ENCODE data around the gene POLD1. TPM values are rescaled to one million over a fixed set of nuclear protein-coding genes. Genes with fewer than 3 reads are reported as not detected.

Gene POLD1
- total and polyA plus RNA-seq, 2 donors (not counting 3 experiments of a cell fraction or from before 2014, with no cell fraction given), result 40.9 to 63.9 TPM

DNA sequence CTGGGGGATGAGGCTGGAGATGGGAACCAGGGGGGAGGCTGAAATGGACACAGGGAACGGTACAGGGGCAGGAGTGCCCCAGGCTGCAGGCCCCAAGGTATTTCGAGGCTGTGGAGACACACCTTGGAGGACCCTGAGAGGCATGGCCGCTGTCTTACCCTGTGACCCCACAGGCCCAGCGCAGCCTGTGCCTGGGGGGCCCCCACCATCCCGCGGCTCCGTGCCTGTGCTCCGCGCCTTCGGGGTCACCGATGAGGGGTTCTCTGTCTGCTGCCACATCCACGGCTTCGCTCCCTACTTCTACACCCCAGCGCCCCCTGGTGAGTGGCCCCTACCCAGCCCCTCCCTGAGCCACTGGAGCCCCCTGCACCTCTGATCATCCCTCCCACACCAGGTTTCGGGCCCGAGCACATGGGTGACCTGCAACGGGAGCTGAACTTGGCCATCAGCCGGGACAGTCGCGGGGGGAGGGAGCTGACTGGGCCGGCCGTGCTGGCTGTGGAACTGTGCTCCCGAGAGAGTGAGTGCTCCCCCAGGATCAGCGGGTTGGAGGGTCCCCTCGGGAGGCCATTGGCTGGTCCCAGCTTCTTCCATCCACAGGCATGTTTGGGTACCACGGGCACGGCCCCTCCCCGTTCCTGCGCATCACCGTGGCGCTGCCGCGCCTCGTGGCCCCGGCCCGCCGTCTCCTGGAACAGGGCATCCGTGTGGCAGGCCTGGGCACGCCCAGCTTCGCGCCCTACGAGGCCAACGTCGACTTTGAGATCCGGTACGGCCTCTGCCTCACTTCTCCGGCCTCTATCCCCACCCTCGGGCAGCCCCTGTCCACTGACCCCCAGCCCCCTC is 17.7 kb downstream of the POLD1 start:
- H3K36me3 ChIP-seq (ENCODE audit: control insufficient read depth in 2 of 2, extremely low read depth in 1 of 2, insufficient read depth in 2 of 2, low read length in 2 of 2), result peaks cover 0 to 2% of the 10 kb centered on the region in 2 experiments
- POLR2A ChIA-PET, result no interaction called here
- no peaks in the 10 kb centered on the region for H3K27me3 ChIP-seq (ENCODE audit: control insufficient read depth in 2 of 2, insufficient read depth in 2 of 2, low read length in 2 of 2)
- dilution Hi-C loops (cut with MboI; ENCODE audit: extremely low pct_ligation_motif_present, low sequenced_read_pairs), result no loop called here
- no peak overlapping the region for H3K4me3 ChIP-seq (replicated peaks in 1 of 3; ENCODE audit: insufficient read depth in 1 of 3, low read depth in 1 of 3, low read length in 3 of 3)
- no peak overlapping the region for H3K27ac ChIP-seq (ENCODE audit: insufficient read depth, low read depth, low read length)
- H3K79me2 ChIP-seq (ENCODE audit: control insufficient read depth, insufficient read depth, low read length), result peaks cover 2% of the 10 kb centered on the region
- TSS peak; percentile 42 for BruUV-seq (replicated peaks)
- no peak overlapping the region for H3K4me2 ChIP-seq (ENCODE audit: insufficient read depth, low read length)
- DNase-seq (ENCODE audit: low read depth, low spot score) (no peak), FAIRE-seq (no peak)
- H2AFZ ChIP-seq (ENCODE audit: low read depth, low read length), result no peak overlapping the region
- H3K4me1 ChIP-seq (ENCODE audit: control insufficient read depth, extremely low read depth, insufficient read depth, low read length), result no peaks in the 10 kb centered on the region
- no peaks in the 10 kb centered on the region for H3K9me3 ChIP-seq (replicated peaks; ENCODE audit: control insufficient read depth, insufficient read depth, low read length)
- TF ChIP-seq, protein P1, sequence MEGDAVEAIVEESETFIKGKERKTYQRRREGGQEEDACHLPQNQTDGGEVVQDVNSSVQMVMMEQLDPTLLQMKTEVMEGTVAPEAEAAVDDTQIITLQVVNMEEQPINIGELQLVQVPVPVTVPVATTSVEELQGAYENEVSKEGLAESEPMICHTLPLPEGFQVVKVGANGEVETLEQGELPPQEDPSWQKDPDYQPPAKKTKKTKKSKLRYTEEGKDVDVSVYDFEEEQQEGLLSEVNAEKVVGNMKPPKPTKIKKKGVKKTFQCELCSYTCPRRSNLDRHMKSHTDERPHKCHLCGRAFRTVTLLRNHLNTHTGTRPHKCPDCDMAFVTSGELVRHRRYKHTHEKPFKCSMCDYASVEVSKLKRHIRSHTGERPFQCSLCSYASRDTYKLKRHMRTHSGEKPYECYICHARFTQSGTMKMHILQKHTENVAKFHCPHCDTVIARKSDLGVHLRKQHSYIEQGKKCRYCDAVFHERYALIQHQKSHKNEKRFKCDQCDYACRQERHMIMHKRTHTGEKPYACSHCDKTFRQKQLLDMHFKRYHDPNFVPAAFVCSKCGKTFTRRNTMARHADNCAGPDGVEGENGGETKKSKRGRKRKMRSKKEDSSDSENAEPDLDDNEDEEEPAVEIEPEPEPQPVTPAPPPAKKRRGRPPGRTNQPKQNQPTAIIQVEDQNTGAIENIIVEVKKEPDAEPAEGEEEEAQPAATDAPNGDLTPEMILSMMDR (IDR thresholded peaks at IDR 0.05; ENCODE audit: extremely low read depth in 1 of 2, insufficient read depth in 1 of 2, low read depth in 1 of 2, low read length in 2 of 2), result no peak
- TF ChIP-seq FOS (IDR thresholded peaks at IDR 0.05; ENCODE audit: borderline replicate concordance, insufficient read depth, low read length) (no peak), POLR2AphosphoS5 (IDR thresholded peaks at IDR 0.05; ENCODE audit: insufficient read depth, low read depth, low read length) (no peak), EZH2 (IDR thresholded peaks at IDR 0.05; ENCODE audit: borderline replicate concordance, low read depth, low read length, severe bottlenecking) (no peak), GATA2 (IDR thresholded peaks at IDR 0.05; ENCODE audit: insufficient read depth, insufficient read length, low read depth, low read length) (no peak), MYC (IDR thresholded peaks at IDR 0.05; ENCODE audit: low read depth, low read length) (no peak), JUN (IDR thresholded peaks at IDR 0.05; ENCODE audit: borderline replicate concordance, insufficient read depth, insufficient read length, low read depth) (no peak), POLR2A (IDR thresholded peaks at IDR 0.05; ENCODE audit: low read depth, low read length) (no peak)
- TF ChIP-seq, protein P2, sequence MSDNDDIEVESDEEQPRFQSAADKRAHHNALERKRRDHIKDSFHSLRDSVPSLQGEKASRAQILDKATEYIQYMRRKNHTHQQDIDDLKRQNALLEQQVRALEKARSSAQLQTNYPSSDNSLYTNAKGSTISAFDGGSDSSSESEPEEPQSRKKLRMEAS (IDR thresholded peaks at IDR 0.05; ENCODE audit: insufficient read depth, insufficient read length), result no peak
- no peak overlapping the region for H3K9ac ChIP-seq (replicated peaks; ENCODE audit: extremely low read depth, insufficient read depth, low read length)
- intact Hi-C loops (cut with micrococcal nuclease), result loop anchor here (1.0 kb wide), 1 partner anchor 34 kb away; no protein-coding TSS in a partner anchor
- H3K9me1 ChIP-seq (replicated peaks; ENCODE audit: control insufficient read depth, extremely low read depth, insufficient read depth, low read length), result no peaks in the 10 kb centered on the region
- no peaks in the 10 kb centered on the region for H4K20me1 ChIP-seq (replicated peaks; ENCODE audit: control insufficient read depth, extremely low read depth, insufficient read depth, low read length)
- CTCF ChIA-PET, result interaction anchor here (1.1 kb wide), 1 partner anchor 13 kb away, joined by 5 read pairs; no protein-coding TSS in a partner anchor
